Right kidney (tissue), 1 donor: ENCODE results near the gene RNF157.
A peak's percentile ranks its signal among the peaks of the same experiment; 100 is the strongest.
"Not testable (repeated sequence)": the region's sequence is repeated elsewhere in the genome, so short reads cannot be mapped to it uniquely, and the experiment has no call there.

Experiments
- DNase-seq: peaks from one replicate; pipeline ENCODE4 v3.0.0-alpha.2; 2016

The RNF157 gene

GRCh38 chr17:76270770-76271668, 30.7 kb upstream of the RNF157 start:
- peak; percentile 18 for DNase-seq

- DNase-seq: no peak
These were observed 29.9 kb upstream of the RNF157 start for GRCh38 chr17:76270127-76270592.

- DNase-seq: no peak
These were observed 29.0 kb upstream of the RNF157 start for GRCh38 chr17:76268991-76269981.

GRCh38 chr17:76268015-76268749, 27.9 kb upstream of the RNF157 start:
- no peak for DNase-seq

GRCh38 chr17:76267581-76268001, 27.3 kb upstream of the RNF157 start:
- DNase-seq: not testable (repeated sequence)

- no peak for DNase-seq
These were observed 26.8 kb upstream of the RNF157 start for GRCh38 chr17:76267051-76267576.

GRCh38 chr17:76266244-76266938, 26.1 kb upstream of the RNF157 start:
- peak; percentile 46 for DNase-seq

GRCh38 chr17:76265624-76266243, 25.4 kb upstream of the RNF157 start:
- DNase-seq: peak; percentile 65

GRCh38 chr17:76264755-76265623, 24.7 kb upstream of the RNF157 start, which contains the start of gene UBALD2:
Gene UBALD2 (plus strand): TSS chr17:76265348. CDS start chr17:76265506, 158 bp downstream.
- peak; percentile 92 for DNase-seq

- DNase-seq: no peak
These were observed 24.1 kb upstream of the RNF157 start for GRCh38 chr17:76264425-76264754.

- no peak for DNase-seq
These were observed 23.6 kb upstream of the RNF157 start for GRCh38 chr17:76263896-76264295.

- peak; percentile 55 for DNase-seq
These were observed 22.5 kb upstream of the RNF157 start for GRCh38 chr17:76262732-76263344.

GRCh38 chr17:76261421-76262215, 21.3 kb upstream of the RNF157 start:
- DNase-seq: peak; percentile 18

- DNase-seq: no peak
These were observed 20.4 kb upstream of the RNF157 start for GRCh38 chr17:76260669-76261068.

GRCh38 chr17:76260220-76260619, 19.9 kb upstream of the RNF157 start:
- peak; percentile 18 for DNase-seq

- DNase-seq: not testable (repeated sequence)
These were observed 16.2 kb upstream of the RNF157 start for GRCh38 chr17:76256430-76257050.

- DNase-seq: no peak
These were observed 15.6 kb upstream of the RNF157 start for GRCh38 chr17:76255801-76256429.
